ENCODE measurements around the gene SMIM30. TPM values are rescaled to one million over a fixed set of nuclear protein-coding genes. Genes with fewer than 3 reads are reported as not detected.

The SMIM30 gene
- total and polyA plus RNA-seq, 10 of the 15 experiments (the other 5 are each of a cell fraction or from before 2014, with no cell fraction given), result 42.2 to 258 (median 96.9) TPM

GRCh38 chr7:113118074-113118959 lies at the start of gene SMIM30 (continued):
- no peak for TF ChIP-seq PRDM15 (CRISPR knock-in tag; IDR thresholded peaks at IDR 0.05)
- TF ChIP-seq NFYB (IDR thresholded peaks at IDR 0.05; ENCODE audit: insufficient read depth, low read depth, low read length), result no peak
- 0 out of 2 replicates have a peak, but pooled peaks have one; percentile 52 for TF ChIP-seq SREBF1 (IDR thresholded peaks at IDR 0.05; ENCODE audit: low read length)
- TF ChIP-seq SMAD5 (IDR thresholded peaks at IDR 0.05; ENCODE audit: low read depth), result peak; percentile 44; the same call in 1 of the 2 replicates
- TF ChIP-seq ESRRA (IDR thresholded peaks at IDR 0.05; ENCODE audit: low read length), result no peak
- no peak for TF ChIP-seq SREBF2 (IDR thresholded peaks at IDR 0.05; ENCODE audit: low read length)
- TF ChIP-seq MTA2 (IDR thresholded peaks at IDR 0.05; ENCODE audit: low read depth), result no peak
- TF ChIP-seq MEF2A (IDR thresholded peaks at IDR 0.05; ENCODE audit: insufficient read depth, low read depth, low read length), result peak; percentile 59; the same call in 1 of the 2 replicates
- no peak for TF ChIP-seq KAT2A (conservative IDR thresholded peaks at IDR 0.05; ENCODE audit: control insufficient read depth, low read depth, low read length)
- peak; percentile 76 for TF ChIP-seq BACH1 (IDR thresholded peaks at IDR 0.05; ENCODE audit: borderline replicate concordance)
- TF ChIP-seq SMAD1 (IDR thresholded peaks at IDR 0.05; ENCODE audit: low read depth, partially characterized antibody), result no peak
- TF ChIP-seq ZNF217 (IDR thresholded peaks at IDR 0.05), result no peak
- no peak for TF ChIP-seq E4F1 (IDR thresholded peaks at IDR 0.05; ENCODE audit: borderline replicate concordance, partially characterized antibody)
- no peak for TF ChIP-seq IRF5 (IDR thresholded peaks at IDR 0.05; ENCODE audit: borderline replicate concordance)
- TF ChIP-seq HCFC1 (IDR thresholded peaks at IDR 0.05; ENCODE audit: low read length), result peak; percentile 92
- no peak for TF ChIP-seq CBX3 (IDR thresholded peaks at IDR 0.05; ENCODE audit: borderline replicate concordance, low read depth)
- TF ChIP-seq EP300 (IDR thresholded peaks at IDR 0.05; ENCODE audit: borderline replicate concordance in 1 of 2, control insufficient read depth in 1 of 2, low read depth in 2 of 2, low read length in 2 of 2), result no peak
- TF ChIP-seq SP1 (IDR thresholded peaks at IDR 0.05; ENCODE audit: low read depth, low read length), result no peak
- TF ChIP-seq NR2F1 (conservative IDR thresholded peaks at IDR 0.05), result peak; percentile 32
- peak; percentile 97 for TF ChIP-seq CREB1 (IDR thresholded peaks at IDR 0.05; ENCODE audit: low read depth)
- no peak for TF ChIP-seq ASH2L (IDR thresholded peaks at IDR 0.05; ENCODE audit: borderline replicate concordance, low read depth)
- TF ChIP-seq WRNIP1 (IDR thresholded peaks at IDR 0.05; ENCODE audit: borderline replicate concordance, low read depth, low read length), result no peak
- peak; percentile 89 for TF ChIP-seq TAF1 (IDR thresholded peaks at IDR 0.05; ENCODE audit: borderline replicate concordance, low read depth, low read length)
- TF ChIP-seq HDAC2 (IDR thresholded peaks at IDR 0.05), result no peak
